ENCODE results near the gene SLIT1. TPM values are rescaled to one million over a fixed set of nuclear protein-coding genes. Genes with fewer than 3 reads are reported as not detected.

SLIT1 gene
- polyA plus RNA-seq, 3 donors from 2014 or later = 0.07 to 0.36 TPM; not detected in 1

DNA sequence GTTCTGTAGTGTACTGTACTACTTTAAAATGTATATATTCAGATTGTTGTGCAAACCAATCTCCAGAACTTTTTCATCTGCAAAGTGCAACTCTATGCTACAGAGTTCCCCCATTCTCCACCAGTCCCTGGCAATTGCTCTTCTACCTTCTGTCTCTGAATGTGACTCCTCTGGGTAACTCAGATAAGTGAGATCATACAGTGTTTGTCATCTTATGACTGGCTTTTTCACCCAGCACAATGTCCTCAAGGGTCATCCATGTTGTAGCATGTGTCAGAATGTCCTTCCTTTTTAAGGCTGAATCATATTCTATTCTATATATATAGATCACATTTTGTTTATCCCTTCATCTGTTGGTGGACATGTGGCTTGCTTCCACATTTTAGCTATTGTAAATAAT is 10.8 kb downstream of the SLIT1 start:
- Mint-ChIP-seq H3K9me3 (no peaks in the 10 kb centered on the region), H3K4me1 (no peaks in the 10 kb centered on the region), H3K27me3 (ENCODE audit: low read depth in 3 of 3) (peaks cover 0 to 6% (median 2%) of the 10 kb centered on the region in 3 donors)

DNA sequence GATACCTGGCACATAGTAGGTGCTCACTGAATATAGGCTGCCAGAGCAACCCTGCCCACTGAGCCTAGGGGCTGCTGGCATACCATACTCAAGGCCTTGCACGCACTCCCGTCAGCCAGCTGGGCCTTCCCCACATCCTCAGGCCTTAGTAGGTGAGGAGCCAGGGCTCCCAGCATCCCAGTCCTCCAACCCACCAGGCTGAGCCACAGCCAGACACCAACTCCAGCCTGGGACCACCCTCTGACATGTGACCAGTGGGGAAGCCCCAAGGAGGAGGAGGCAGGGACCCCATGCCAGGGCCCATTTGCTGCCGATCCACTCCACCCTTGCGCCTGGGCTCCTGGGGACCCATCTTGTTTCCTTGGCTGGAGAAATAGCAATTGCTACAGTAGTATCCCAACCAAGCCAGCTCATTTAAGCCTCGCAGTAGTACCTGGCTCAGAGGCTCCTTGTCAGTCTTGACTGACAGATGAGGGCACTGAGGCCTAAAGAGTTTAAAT is 11.4 kb downstream of the SLIT1 start:
- no peak for DNase-seq
- no peak overlapping the region for H3K27ac Mint-ChIP-seq
- H3K36me3 Mint-ChIP-seq = no peaks in the 10 kb centered on the region
- H3K4me1 Mint-ChIP-seq = no peaks in the 10 kb centered on the region
- H3K27me3 Mint-ChIP-seq (ENCODE audit: low read depth in 3 of 3) = peaks cover 0 to 6% (median 4%) of the 10 kb centered on the region in 3 donors
- no peak overlapping the region for H3K4me3 Mint-ChIP-seq
- H3K9me3 Mint-ChIP-seq = no peaks in the 10 kb centered on the region

More for the DNA sequence above, 10.8 kb downstream of the SLIT1 start:
- Mint-ChIP-seq H3K27ac (no peak overlapping the region), H3K4me3 (no peak overlapping the region), H3K36me3 (no peaks in the 10 kb centered on the region)
- DNase-seq = no peak

DNA sequence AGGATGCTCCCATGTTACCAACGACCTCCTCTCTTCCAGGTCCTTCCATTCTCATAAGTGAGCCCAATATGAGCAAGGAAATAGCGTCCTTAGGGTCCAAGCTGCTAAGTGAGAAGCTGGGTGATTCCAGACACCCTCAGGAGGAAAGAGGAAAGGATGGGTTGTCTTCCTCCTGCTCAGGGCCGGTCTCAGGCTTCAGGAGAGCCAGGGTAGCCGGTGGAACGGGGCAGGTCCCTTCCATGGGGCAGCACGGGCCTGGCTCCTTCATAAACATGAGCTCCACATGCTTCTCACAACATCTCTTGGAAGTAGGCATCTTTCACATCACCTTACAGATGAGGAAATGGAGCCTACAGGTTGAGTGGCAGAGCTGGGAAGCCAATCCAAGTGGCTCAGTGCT is 12.7 kb downstream of the SLIT1 start:
- Mint-ChIP-seq H3K4me1 (no peaks in the 10 kb centered on the region), H3K4me3 (no peak overlapping the region), H3K27me3 (ENCODE audit: low read depth in 3 of 3) (peaks cover 0 to 4% (median 4%) of the 10 kb centered on the region in 3 donors), H3K9me3 (no peaks in the 10 kb centered on the region), H3K36me3 (no peaks in the 10 kb centered on the region), H3K27ac (no peak overlapping the region)
- DNase-seq = no peak

DNA sequence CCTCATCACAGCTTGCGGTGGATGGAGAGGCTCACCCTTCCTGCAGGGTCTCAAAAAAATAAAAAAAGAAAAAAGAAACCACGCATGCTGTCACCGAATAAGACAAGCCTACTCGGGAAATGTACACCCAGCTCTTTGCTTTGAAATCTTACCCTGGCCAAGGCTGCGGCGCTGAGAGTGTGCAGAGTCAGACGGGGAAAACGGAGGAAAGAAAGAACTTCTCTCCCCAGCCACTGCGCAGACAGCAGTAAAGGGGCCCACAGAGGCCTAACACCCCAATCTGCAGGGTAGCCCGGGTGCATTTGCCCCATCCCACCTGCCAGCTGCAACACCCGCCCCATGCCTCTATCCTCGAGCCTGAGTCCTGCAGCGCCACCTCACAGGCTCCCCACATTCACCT is 14.8 kb downstream of the SLIT1 start:
- H3K27ac Mint-ChIP-seq = no peak overlapping the region
- H3K4me1 Mint-ChIP-seq = no peaks in the 10 kb centered on the region
- no peak for DNase-seq
- no peaks in the 10 kb centered on the region for H3K9me3 Mint-ChIP-seq
- H3K27me3 Mint-ChIP-seq (ENCODE audit: low read depth in 3 of 3) = peaks cover 0 to 4% (median 4%) of the 10 kb centered on the region in 3 donors
- H3K4me3 Mint-ChIP-seq = no peak overlapping the region
- H3K36me3 Mint-ChIP-seq = no peaks in the 10 kb centered on the region

DNA sequence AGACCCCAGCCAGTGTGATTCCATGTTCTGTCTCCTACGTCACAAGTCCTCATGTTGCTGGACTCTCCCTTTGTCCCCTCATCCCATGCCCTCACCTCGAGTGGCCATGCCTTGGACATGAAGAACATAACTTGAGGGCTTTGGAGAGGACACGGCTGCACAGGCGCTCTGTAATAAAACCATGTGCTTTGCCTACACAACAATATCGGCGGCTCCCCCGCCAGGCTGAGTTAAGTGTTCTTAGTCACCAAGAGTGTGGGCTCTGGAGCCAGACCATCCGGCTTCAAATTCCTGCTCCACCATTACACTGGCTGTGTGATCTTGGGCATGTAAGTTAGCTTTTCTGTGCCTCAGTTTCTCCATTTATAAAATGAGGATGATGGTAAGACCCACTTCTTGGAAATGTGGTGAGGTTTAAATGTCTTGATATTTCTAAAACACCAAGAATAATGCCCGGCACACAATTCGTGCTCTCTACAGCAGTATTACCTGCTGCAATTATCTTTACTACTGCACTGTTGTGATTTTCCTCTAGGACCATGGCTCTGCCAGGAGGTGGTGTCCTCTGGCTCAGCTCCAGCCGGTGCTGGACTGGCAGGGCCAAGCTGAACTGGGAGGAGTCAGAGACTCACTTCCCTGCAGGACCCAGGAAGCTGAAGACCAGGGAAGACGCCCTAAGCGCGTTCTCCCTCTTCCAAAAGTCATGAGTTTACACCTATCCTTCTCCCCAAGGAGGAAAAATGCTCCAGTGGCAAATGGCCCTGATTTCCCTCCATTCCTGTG is 15.7 kb downstream of the SLIT1 start:
- DNase-seq = no peak
- no peak overlapping the region for H3K4me3 Mint-ChIP-seq
- H3K9me3 Mint-ChIP-seq = no peaks in the 10 kb centered on the region
- no peak overlapping the region for H3K27ac Mint-ChIP-seq
- H3K36me3 Mint-ChIP-seq = no peaks in the 10 kb centered on the region
- peaks cover 0 to 4% (median 4%) of the 10 kb centered on the region in 3 donors for H3K27me3 Mint-ChIP-seq (ENCODE audit: low read depth in 3 of 3)
- no peaks in the 10 kb centered on the region for H3K4me1 Mint-ChIP-seq

DNA sequence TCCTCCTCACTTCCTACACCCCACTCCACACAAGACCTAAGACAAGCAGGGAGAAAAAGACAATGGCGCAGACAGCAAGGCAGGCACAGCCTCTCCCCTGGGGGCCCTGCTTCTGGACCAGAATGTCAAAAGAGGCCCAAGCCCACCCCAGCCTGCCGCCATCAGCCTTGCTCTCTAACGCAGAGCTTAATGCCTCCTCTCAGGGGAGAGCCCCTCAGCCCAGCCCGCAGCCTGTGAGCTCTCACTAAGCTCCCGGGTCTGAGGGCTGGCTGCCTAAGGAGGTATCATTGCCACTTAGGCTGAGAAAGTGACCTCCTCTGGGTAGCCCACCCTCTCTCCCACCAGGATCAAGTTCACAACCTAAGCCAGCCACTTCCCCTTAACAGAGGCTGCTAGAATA is 16.7 kb downstream of the SLIT1 start:
- Mint-ChIP-seq H3K9me3 (no peaks in the 10 kb centered on the region), H3K4me3 (no peak overlapping the region), H3K27me3 (ENCODE audit: low read depth in 3 of 3) (peaks cover 0 to 4% (median 4%) of the 10 kb centered on the region in 3 donors), H3K27ac (no peak overlapping the region), H3K4me1 (no peaks in the 10 kb centered on the region), H3K36me3 (no peaks in the 10 kb centered on the region)
- DNase-seq = no peak

DNA sequence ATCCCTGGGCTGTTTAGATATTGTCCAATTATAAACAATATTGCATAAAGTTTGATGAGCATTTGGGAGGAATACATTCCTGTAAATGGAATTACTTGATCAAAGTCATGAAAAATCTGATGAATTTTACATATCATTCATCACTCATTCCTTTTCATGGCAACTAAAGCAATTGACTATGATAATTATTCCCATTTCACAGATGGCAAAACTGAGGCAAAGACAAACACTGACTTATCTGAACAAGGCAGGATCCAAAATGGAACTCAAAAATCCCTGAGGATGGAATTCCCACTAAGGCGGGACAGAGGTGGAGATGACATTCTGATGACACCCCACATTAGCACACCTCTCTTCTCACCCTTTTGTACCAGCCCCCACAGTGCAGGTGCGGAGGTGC is 17.1 kb downstream of the SLIT1 start:
- Mint-ChIP-seq H3K4me1 (no peaks in the 10 kb centered on the region), H3K36me3 (no peaks in the 10 kb centered on the region), H3K4me3 (no peak overlapping the region), H3K27me3 (ENCODE audit: low read depth in 3 of 3) (peaks cover 0 to 4% (median 4%) of the 10 kb centered on the region in 3 donors), H3K9me3 (no peaks in the 10 kb centered on the region), H3K27ac (no peak overlapping the region)
- DNase-seq = no peak

DNA sequence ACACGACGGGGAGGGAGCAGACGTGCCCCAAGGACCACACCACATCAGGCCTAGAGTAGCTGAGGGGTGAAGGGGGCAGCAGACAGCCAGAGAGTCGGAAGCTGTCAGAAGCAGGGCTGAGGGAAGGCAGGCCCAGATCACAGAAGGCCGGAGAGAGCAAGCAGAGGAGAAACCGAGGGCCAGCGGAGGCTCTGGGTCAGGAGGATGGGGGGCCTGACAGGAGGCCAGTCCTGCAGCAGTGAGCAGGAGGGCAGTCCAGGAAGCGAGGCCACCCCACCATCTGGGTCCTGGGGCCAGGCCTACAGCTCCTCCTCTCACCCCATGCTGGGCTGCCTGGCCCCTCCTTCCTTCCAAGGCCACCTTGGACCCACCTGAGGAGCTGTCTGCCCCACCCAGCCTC is 20.3 kb downstream of the SLIT1 start:
- Mint-ChIP-seq H3K27me3 (ENCODE audit: low read depth in 3 of 3) (peaks cover 0 to 3% (median under 1%) of the 10 kb centered on the region in 3 donors), H3K4me1 (no peaks in the 10 kb centered on the region), H3K9me3 (no peaks in the 10 kb centered on the region), H3K4me3 (no peak overlapping the region), H3K27ac (no peak overlapping the region), H3K36me3 (no peaks in the 10 kb centered on the region)
- DNase-seq = no peak

DNA sequence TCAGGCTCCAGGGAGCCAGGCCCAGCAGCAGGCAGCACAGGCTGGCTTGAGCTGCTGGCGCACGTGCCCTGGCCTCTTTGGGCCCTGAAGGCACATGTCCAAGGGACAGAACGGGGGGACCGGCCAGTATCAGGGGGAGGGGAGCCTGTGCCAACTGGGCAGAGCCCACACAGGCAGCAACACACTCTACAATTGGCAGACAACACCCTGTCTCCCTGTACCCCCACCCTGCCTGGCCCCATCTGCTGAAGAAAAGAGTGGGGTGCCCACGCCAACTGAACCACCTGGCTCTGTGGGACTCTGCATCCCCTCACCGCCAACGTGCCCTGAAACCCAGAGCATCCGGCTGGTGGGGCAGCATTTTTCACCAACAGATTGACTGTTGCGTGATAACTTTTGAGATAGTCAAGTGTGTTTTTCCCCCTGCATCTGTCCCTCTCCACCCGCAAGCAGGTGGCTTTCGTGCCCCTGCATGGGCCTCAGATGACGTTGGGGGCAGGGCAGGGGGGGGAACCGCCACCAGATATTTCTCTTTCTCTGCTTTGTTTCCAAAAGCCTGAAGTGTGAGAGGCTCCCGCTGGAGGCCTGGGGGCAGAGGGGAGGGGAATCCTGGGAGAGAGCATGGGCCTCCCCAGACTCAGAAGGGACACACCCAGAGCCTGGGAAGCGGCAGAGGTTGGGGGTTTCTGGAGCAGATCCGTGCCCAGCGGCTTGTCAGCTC is 21.8 kb downstream of the SLIT1 start:
- Mint-ChIP-seq H3K27ac (no peak overlapping the region), H3K27me3 (ENCODE audit: low read depth in 3 of 3) (peaks cover 0 to 3% (median 0%) of the 10 kb centered on the region in 3 donors), H3K9me3 (no peaks in the 10 kb centered on the region), H3K4me1 (no peaks in the 10 kb centered on the region), H3K36me3 (no peaks in the 10 kb centered on the region), H3K4me3 (no peak overlapping the region)
- no peak for DNase-seq

DNA sequence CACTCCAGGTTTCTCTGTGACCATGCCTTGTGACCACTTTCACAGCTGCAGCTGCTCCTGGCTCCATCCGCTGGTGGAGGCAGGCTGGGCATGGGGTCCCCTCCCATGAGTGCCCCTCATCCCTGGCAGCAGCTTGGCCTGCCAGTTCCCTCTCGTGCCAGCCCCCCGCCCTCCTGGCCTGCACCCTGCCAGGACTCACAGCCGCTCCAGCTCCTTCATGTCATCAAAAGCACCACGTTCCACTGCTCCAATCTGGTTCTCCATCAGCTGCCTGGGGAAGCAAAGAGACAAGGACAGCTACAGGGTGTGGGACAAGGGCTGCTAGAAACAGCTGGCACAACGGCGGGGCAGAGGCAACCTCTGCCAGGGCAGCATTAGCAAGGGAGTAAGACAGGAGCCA is 22.6 kb downstream of the SLIT1 start:
- Mint-ChIP-seq H3K27ac (no peak overlapping the region), H3K9me3 (no peaks in the 10 kb centered on the region), H3K4me3 (no peak overlapping the region), H3K4me1 (no peaks in the 10 kb centered on the region), H3K27me3 (ENCODE audit: low read depth in 3 of 3) (peaks cover 0 to 4% (median 0%) of the 10 kb centered on the region in 3 donors), H3K36me3 (no peaks in the 10 kb centered on the region)
- DNase-seq = no peak

DNA sequence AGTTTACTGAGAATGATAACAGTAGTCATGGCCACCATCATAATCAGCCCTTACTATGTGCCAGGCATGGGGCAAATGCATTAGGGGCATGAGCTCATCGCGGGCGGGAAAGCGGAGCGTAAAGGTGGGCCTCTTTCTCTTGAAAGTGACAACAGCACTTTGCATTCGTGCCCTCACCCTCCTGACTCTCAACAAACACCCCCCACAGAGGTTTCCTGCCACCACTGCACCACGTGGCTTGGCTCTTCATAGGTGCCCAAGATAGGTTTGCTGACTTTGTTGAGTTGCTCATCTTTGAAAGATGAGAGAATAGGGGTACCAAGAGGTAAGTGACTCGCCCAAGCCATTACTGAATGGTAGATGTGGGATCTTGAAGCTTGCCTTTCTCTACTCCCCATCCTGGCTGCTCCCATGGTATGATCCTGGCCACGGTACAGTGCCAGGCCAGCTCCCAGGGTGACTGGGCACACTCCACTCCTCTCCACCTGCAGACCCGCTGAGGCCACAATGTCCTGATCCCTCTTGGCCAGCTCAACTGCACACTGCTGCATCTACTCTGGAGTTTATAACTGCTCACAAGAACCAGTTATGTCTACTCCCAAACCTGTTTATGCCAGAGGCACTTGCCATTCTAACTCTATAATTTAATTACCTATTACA is 26.0 kb downstream of the SLIT1 start:
- no peaks in the 10 kb centered on the region for H3K9me3 Mint-ChIP-seq
- H3K27ac Mint-ChIP-seq = no peak overlapping the region
- no peak for DNase-seq
- no peaks in the 10 kb centered on the region for H3K36me3 Mint-ChIP-seq
- no peak overlapping the region for H3K4me3 Mint-ChIP-seq
- peaks cover 0 to 4% (median 3%) of the 10 kb centered on the region in 3 donors for H3K27me3 Mint-ChIP-seq (ENCODE audit: low read depth in 3 of 3)
- no peaks in the 10 kb centered on the region for H3K4me1 Mint-ChIP-seq

DNA sequence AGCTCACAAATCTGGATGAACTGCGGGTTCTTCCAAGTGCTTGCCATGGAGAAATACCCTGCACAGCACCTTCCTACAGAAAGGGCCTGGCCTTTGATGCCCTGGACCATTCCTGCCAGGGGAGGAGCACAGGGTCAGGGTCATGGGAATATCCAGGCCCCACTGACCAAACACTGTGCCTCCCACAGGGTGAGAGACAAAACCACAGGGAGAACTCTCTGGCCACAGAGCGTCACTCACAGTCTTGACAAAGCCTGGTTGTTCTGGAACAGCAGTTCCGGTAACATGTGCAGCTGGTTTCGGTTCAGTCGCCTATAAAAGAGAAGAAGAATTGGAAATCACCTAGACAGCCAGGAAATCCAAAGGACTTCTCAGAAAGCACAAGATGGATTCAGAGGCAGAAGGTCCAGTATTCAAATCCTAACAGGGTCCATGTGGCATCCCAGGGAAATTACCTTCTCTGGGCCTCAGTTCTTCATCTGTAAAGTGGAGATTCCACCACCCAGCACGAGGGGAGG is 28.1 kb downstream of the SLIT1 start:
- Mint-ChIP-seq H3K27me3 (ENCODE audit: low read depth in 3 of 3) (peaks cover 0 to 4% (median 3%) of the 10 kb centered on the region in 3 donors), H3K36me3 (no peaks in the 10 kb centered on the region), H3K27ac (no peak overlapping the region), H3K9me3 (no peaks in the 10 kb centered on the region), H3K4me1 (no peaks in the 10 kb centered on the region), H3K4me3 (no peak overlapping the region)
- DNase-seq = no peak

DNA sequence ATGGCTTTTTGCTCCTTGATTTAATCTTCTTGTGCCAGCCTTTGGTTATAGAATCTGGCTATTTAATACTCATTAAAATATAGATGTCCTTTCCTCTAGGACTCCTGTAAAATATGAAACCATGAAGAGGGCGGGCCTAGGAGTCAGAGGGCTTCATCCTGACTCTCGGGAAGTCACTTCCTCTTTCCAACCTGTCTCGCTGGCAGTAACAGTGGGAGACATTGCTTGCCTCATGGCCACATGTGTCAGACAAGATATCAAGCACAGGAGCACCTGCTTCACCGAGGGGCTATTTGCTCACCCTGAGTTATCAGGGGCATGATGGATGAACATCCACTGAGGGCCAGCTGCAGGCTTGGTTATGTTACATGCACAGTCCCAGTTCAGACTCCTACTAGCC is 31.0 kb downstream of the SLIT1 start:
- no peaks in the 10 kb centered on the region for H3K36me3 Mint-ChIP-seq
- H3K27me3 Mint-ChIP-seq (ENCODE audit: low read depth in 3 of 3) = peaks cover 0 to 4% (median 3%) of the 10 kb centered on the region in 3 donors
- no peak overlapping the region for H3K27ac Mint-ChIP-seq
- no peaks in the 10 kb centered on the region for H3K4me1 Mint-ChIP-seq
- H3K9me3 Mint-ChIP-seq = no peaks in the 10 kb centered on the region
- H3K4me3 Mint-ChIP-seq = no peak overlapping the region
- no peak for DNase-seq

DNA sequence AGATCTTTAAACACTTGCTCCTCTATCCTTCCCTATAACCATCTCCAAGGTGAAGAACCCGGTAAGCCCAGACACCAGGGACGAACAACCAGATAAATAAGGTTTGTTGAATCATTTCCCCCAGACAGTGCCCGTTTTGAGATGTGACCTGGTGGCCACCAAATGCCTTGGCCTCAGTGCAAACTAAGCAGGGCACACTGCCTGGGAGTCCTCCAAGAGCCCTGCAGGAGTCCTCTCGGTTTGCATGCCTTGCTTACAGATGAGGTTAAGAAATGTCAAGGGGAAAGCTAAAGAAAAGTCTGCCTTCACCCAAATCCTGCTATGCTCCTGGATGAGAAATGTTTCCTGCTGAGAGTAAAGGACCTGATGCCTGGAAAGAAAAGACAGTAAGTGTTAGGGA is 31.6 kb downstream of the SLIT1 start:
- Mint-ChIP-seq H3K4me3 (no peak overlapping the region), H3K27ac (no peak overlapping the region), H3K4me1 (no peaks in the 10 kb centered on the region), H3K27me3 (ENCODE audit: low read depth in 3 of 3) (peaks cover 0 to 3% (median 3%) of the 10 kb centered on the region in 3 donors), H3K9me3 (no peaks in the 10 kb centered on the region), H3K36me3 (no peaks in the 10 kb centered on the region)
- no peak for DNase-seq

All from immature natural killer cell (primary cell).